MM.1S (cell line): ENCODE measurements around the gene PKHD1.

Experiments
- EZH2 ChIP-seq: fragments of 300-600 bp; sonication (generic); optimal IDR thresholded peaks from 2 replicates; pipeline ENCODE3; 2017; ENCODE audit warnings: low read depth, mild to moderate bottlenecking, antibody characterized with exemption, low read length, mixed read lengths
- EZH2phosphoT487 ChIP-seq: fragments of 300-600 bp; sonication (generic); IDR thresholded peaks from 2 replicates; pipeline ENCODE4 v1.6.1; 2018; ENCODE audit warnings: antibody characterized with exemption, low read length
- TF ChIP-seq, protein P1 (sequence below): fragments of 300-600 bp; sonication (generic); IDR thresholded peaks from 2 replicates; pipeline ENCODE4 v1.5.1; 2016; ENCODE audit warnings: antibody characterized with exemption, low read length, mixed read lengths

DNA sequence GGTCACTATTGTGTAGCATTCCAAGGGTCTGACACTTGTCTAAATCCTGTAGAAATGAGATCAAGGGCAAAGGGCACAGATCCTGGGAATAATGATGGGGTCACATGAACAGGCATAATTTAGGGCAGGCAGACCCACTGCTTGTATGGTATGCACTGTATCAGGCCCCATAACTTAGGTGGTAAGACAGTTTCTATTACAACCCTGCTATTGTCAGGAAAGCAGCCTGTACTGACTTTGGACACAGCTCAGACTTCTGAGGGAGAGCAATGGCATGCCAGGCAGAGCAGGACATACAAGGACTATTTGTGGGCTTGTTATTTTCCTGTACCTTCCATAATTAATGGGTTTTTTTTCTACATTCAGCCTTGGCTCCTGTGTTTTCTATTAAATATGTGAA is 286.8 kb downstream of the PKHD1 start:
- TF ChIP-seq EZH2, result no peak
- TF ChIP-seq, protein P1, sequence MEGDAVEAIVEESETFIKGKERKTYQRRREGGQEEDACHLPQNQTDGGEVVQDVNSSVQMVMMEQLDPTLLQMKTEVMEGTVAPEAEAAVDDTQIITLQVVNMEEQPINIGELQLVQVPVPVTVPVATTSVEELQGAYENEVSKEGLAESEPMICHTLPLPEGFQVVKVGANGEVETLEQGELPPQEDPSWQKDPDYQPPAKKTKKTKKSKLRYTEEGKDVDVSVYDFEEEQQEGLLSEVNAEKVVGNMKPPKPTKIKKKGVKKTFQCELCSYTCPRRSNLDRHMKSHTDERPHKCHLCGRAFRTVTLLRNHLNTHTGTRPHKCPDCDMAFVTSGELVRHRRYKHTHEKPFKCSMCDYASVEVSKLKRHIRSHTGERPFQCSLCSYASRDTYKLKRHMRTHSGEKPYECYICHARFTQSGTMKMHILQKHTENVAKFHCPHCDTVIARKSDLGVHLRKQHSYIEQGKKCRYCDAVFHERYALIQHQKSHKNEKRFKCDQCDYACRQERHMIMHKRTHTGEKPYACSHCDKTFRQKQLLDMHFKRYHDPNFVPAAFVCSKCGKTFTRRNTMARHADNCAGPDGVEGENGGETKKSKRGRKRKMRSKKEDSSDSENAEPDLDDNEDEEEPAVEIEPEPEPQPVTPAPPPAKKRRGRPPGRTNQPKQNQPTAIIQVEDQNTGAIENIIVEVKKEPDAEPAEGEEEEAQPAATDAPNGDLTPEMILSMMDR, result no peak
- TF ChIP-seq EZH2phosphoT487, result no peak
